Heart right ventricle (tissue), 16 donors: ENCODE measurements around the gene WASF2. TPM values are rescaled to one million over a fixed set of nuclear protein-coding genes. Genes with fewer than 3 reads are reported as not detected.

Source experiments
- ATAC-seq, 8 donors: fragments of 200-7000 bp; cut with Tn5 transposase; one replicate each; pipeline ENCODE4 v1.9.1; 2020; ENCODE audit warnings: mild to moderate bottlenecking in 8 of 8, moderate library complexity in 8 of 8, moderate number of reproducible peaks in 1 of 8
- DNase-seq, 2 donors: peaks; one replicate each; pipeline ENCODE4 v3.0.0-alpha.2; 2020
- H3K27ac ChIP-seq, 10 donors: fragments of 200-600 bp; sonication (generic) in 2 of 10; one replicate each; pipeline versions ENCODE4 v1.5.0 to v1.8.0; 2020 to 2022; ENCODE audit warnings: mild to moderate bottlenecking in 3 of 10
- H3K27me3 ChIP-seq, 7 donors: fragments of 200-600 bp; one replicate each; pipeline ENCODE4 v1.8.0; 2021 to 2022; ENCODE audit warnings: mild to moderate bottlenecking in 2 of 7
- H3K36me3 ChIP-seq, 9 donors: fragments of 200-600 bp; sonication (generic) in 1 of 9; one replicate each; pipeline versions ENCODE4 v1.5.0 to v1.8.0; 2020 to 2022; ENCODE audit warnings: mild to moderate bottlenecking in 2 of 9
- H3K4me1 ChIP-seq, 9 donors: fragments of 200-600 bp; sonication (generic) in 1 of 9; one replicate each; pipeline versions ENCODE4 v1.5.0 to v1.8.0; 2020 to 2022; ENCODE audit warnings: mild to moderate bottlenecking in 4 of 9
- H3K4me3 ChIP-seq, 10 donors: fragments of 200-600 bp; sonication (generic) in 2 of 10; one replicate each; pipeline versions ENCODE4 v1.5.0 to v1.8.0; 2020 to 2022; ENCODE audit warnings: mild to moderate bottlenecking in 7 of 10, moderate library complexity in 2 of 10
- H3K9me3 ChIP-seq, 11 donors: fragments of 200-600 bp in 10 of 11; sonication (generic) in 2 of 11; one replicate each; pipeline versions ENCODE4 v1.5.0 to v1.8.0; 2013 to 2022; ENCODE audit warnings: mild to moderate bottlenecking in 2 of 11, control low read depth in 1 of 11, moderate library complexity in 1 of 11
- CTCF ChIP-seq, 9 donors: fragments of 200-600 bp; sonication (generic) in 2 of 9; IDR thresholded peaks; one replicate each; pipeline versions ENCODE4 v1.5.0 to v1.8.0; 2021 to 2022; ENCODE audit warnings: antibody characterized with exemption in 9 of 9, mild to moderate bottlenecking in 5 of 9, moderate library complexity in 1 of 9
- WGBS, 2 donors: extraction: QIAGEN DNeasy Blood & Tissue Kit; methylation state at CpG; one replicate each; pipeline ENCODE4 v1.1.7; 2013; ENCODE audit warnings: inconsistent platforms in 1 of 2; 5-methylcytosine and 5-hydroxymethylcytosine counted together
- intact Hi-C, 10 donors: fragments of 100-400 bp; cut with DNase I; formaldehyde crosslinking; loops; one replicate each; pipeline versions ENCODE4 v1.11.1 to v1.14.2; 2022
- polyA plus RNA-seq, 2 donors: library from polyadenylated mRNA; stranded (reverse); fragments of 200-250 nt; gene quantifications; one replicate each; pipeline ENCODE4 v1.2.3, GENCODE V29; 2013
- total RNA-seq, 10 donors: library from RNA; stranded (reverse); fragmentation: NEBNext Ultra II Directional in 3 of 10; extraction: Animal tissue kit (Norgen Biotek cat#: 25700) in 3 of 10; gene quantifications; one replicate each; pipeline versions ENCODE4 v1.2.1 to v1.2.4, GENCODE V29; 2021 to 2023
- donor health status: Arrhythmogenic right ventricular cardiomyopathy.
- donor health status: ischemic (EF 13 %, LVEDD 7.1; RV severe dilation, severe dysfunction).
- donor health status: healthy with polysubstance abuse.
- donor health status: DM: no; HTN: yes; CAD: no.
- donor health status: DM: no; HTN: no; CAD: no.
- donor health status: ischemic (EF 25% LVEDD 6.9; RV normal size, moderate dysfunction).
- donor health status: ischemic (EF 25% LVEDD 5.7; RV mildly dilated, moderate dysfunction).
- donor health status: healthy.
- donor health status: DM: yes; HTN: yes; CAD: no.
- donor health status: Ischemic cardiomyopathy.
- donor health status: ischemic (EF 35%, LVEDD 5.7; RV mildly dilated, moderate dysfunction).
- donor health status: nonischemic (EF 11% LVEDD 7.7; RV severe dilation, severe dysfunction).
- donor health status: DM: yes; HTN: yes; CAD: no.
- donor health status: PGD.
- donor health status: ischemic (EF 29% LVEDD 5.4; RV normal size, mild dysfunction).
- donor health status: nonischemic (EF 23%, LVEDD 6.1; RV moderate dilation, normal function).

Gene WASF2
- total and polyA plus RNA-seq, 12 donors, result 19.6 to 75.4 (median 50.5) TPM

- ATAC-seq (peak in 5 of 8 donors; percentile 2 to 12 (median 6)), DNase-seq (no peak)
- H3K36me3 ChIP-seq, result peaks cover 0 to 54% (median 23%) of the 10 kb centered on the region in 9 donors
- H3K27me3 ChIP-seq, result no peaks in the 10 kb centered on the region
- H3K4me3 ChIP-seq, result peak overlapping the region in 1 of 10 donors; percentile 3
- TF ChIP-seq CTCF (IDR thresholded peaks at IDR 0.05), result no peak
- intact Hi-C loops, result no loop called here
- 51 to 56% methylated on average over 15 of the region's 15 CpGs for WGBS, 2 donors
- no peaks in the 10 kb centered on the region for H3K9me3 ChIP-seq
- peak overlapping the region; percentile 30 to 92 (median 74) for H3K27ac ChIP-seq
- peaks cover 26 to 63% (median 54%) of the 10 kb centered on the region in 9 donors for H3K4me1 ChIP-seq
Observed at GRCh38 chr1:27536010-27536757, 46.2 kb upstream of the WASF2 start.

- Histone ChIP-seq H3K27ac (peak overlapping the region in 8 of 10 donors; percentile 47 to 92 (median 80)), H3K9me3 (no peaks in the 10 kb centered on the region), H3K4me3 (no peak overlapping the region), H3K36me3 (peaks cover 0 to 53% (median 23%) of the 10 kb centered on the region in 9 donors), H3K27me3 (no peaks in the 10 kb centered on the region), H3K4me1 (peaks cover 23 to 56% (median 46%) of the 10 kb centered on the region in 9 donors)
- TF ChIP-seq CTCF (IDR thresholded peaks at IDR 0.05), result no peak
- DNase-seq (no peak), ATAC-seq (no peak)
- 28 to 37% methylated on average over 2 of the region's 2 CpGs for WGBS, 2 donors
- intact Hi-C loops, result no loop called here
Observed at GRCh38 chr1:27535386-27535785, 45.4 kb upstream of the WASF2 start.

- Histone ChIP-seq H3K9me3 (no peaks in the 10 kb centered on the region), H3K27me3 (peaks cover 0 to 6% (median 0%) of the 10 kb centered on the region in 7 donors), H3K36me3 (peaks cover 0 to 39% (median 17%) of the 10 kb centered on the region in 9 donors), H3K4me3 (no peak overlapping the region), H3K4me1 (peaks cover 33 to 53% (median 45%) of the 10 kb centered on the region in 9 donors), H3K27ac (peak overlapping the region in 1 of 10 donors; percentile 91)
- no peak for TF ChIP-seq CTCF (IDR thresholded peaks at IDR 0.05)
- DNase-seq (no peak), ATAC-seq (no peak)
- intact Hi-C loops, result no loop called here
- WGBS, 2 donors, result 81 to 89% methylated on average over 14 of the region's 14 CpGs
Observed at GRCh38 chr1:27531959-27532685, 42.2 kb upstream of the WASF2 start.

GRCh38 chr1:27530192-27530591 lies 40.2 kb upstream of the WASF2 start:
- peaks cover 0 to 33% (median 15%) of the 10 kb centered on the region in 9 donors for H3K36me3 ChIP-seq
- no peaks in the 10 kb centered on the region for H3K9me3 ChIP-seq
- 96 to 97% methylated on average over 10 of the region's 10 CpGs for WGBS, 2 donors
- H3K27me3 ChIP-seq, result peaks cover 0 to 6% (median 0%) of the 10 kb centered on the region in 7 donors
- ATAC-seq (no peak), DNase-seq (no peak)
- intact Hi-C loops, result no loop called here
- peaks cover 36 to 53% (median 45%) of the 10 kb centered on the region in 9 donors for H3K4me1 ChIP-seq
- no peak for TF ChIP-seq CTCF (IDR thresholded peaks at IDR 0.05)
- H3K4me3 ChIP-seq, result no peak overlapping the region
- H3K27ac ChIP-seq, result peak overlapping the region in 8 of 10 donors; percentile 85 to 97 (median 92)
